HUES64 (cell line): Measurements from ENCODE around the gene PLEK.
"Not testable (repeated sequence)": the region's sequence is repeated elsewhere in the genome, so short reads cannot be mapped to it uniquely, and the experiment has no call there.

Experiments used
- H3K27ac ChIP-seq: 2 replicates; pipeline ENCODE4 v1.7.0; 2013; ENCODE audit warnings: low read depth, low read length, inconsistent platforms
- H3K27me3 ChIP-seq: 2 replicates; pipeline ENCODE4 v1.6.1; 2013; ENCODE audit warnings: mild to moderate bottlenecking, low read length; ENCODE audit not compliant: insufficient read depth
- H3K36me3 ChIP-seq: 2 replicates; pipeline ENCODE4 v1.6.1; 2013; ENCODE audit warnings: mild to moderate bottlenecking, low read length; ENCODE audit not compliant: insufficient read depth
- H3K4me1 ChIP-seq: 2 replicates; pipeline ENCODE4 v1.6.1; 2013; ENCODE audit warnings: mild to moderate bottlenecking, low read length, moderate library complexity; ENCODE audit not compliant: insufficient read depth
- H3K4me3 ChIP-seq: 2 replicates; pipeline ENCODE4 v1.5.1; 2013; ENCODE audit warnings: mild to moderate bottlenecking, low read length, moderate library complexity
- H3K9ac ChIP-seq: 2 replicates; pipeline ENCODE4 v1.6.1; 2013; ENCODE audit warnings: mild to moderate bottlenecking, low read depth, low read length
- H3K9me3 ChIP-seq: 2 replicates; pipeline ENCODE4 v1.6.1; 2013; ENCODE audit warnings: low read depth, low read length; ENCODE audit not compliant: insufficient read depth
- WGBS: fragments of 150-250, 120-280 bp; methylation state at CpG from one replicate; pipeline ENCODE4 v1.1.7; 2013; ENCODE audit warnings: missing lambda C conversion rate; 5-methylcytosine and 5-hydroxymethylcytosine counted together

Gene PLEK

DNA sequence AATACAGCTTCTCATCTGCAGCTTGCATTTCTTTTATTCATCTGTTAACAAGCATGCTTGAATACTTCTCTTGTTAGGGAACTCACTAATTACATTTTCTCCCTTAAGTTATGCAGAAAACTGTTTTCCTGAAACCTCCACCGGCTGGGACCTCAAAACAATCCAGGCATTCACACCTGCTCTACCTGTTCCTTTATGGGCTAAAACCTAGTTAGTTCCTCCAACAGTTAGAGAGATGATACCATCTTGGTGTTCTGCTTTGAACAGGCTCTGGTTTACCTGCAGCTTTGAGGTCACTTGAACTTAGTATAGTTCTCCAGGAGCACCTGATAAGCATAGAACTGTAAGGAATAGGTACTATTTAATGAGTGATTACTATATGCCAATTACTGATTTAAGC lies 6.1 kb downstream of the PLEK start:
- Histone ChIP-seq H3K4me1 (no peaks in the 10 kb centered on the region), H3K36me3 (no peaks in the 10 kb centered on the region), H3K9ac (no peak overlapping the region), H3K4me3 (no peak overlapping the region), H3K27me3 (no peaks in the 10 kb centered on the region), H3K9me3 (no peaks in the 10 kb centered on the region), H3K27ac (no peak overlapping the region)
- WGBS: 57% methylated on average over 1 of the region's 1 CpG

GRCh38 chr2:68371581-68371980 lies 6.5 kb downstream of the PLEK start:
- whole genome bisulfite sequencing: 92% methylated on average over 3 of the region's 3 CpGs
- Histone ChIP-seq H3K27me3 (no peaks in the 10 kb centered on the region), H3K36me3 (no peaks in the 10 kb centered on the region), H3K4me1 (no peaks in the 10 kb centered on the region), H3K27ac (no peak overlapping the region), H3K9ac (no peak overlapping the region; the same call in 1 of the 2 replicates), H3K9me3 (no peaks in the 10 kb centered on the region), H3K4me3 (no peak overlapping the region)

GRCh38 chr2:68372485-68372884 lies 7.4 kb downstream of the PLEK start:
- H3K4me3 ChIP-seq: no peak overlapping the region
- H3K9ac ChIP-seq: no peak overlapping the region
- H3K27me3 ChIP-seq: no peaks in the 10 kb centered on the region
- no peak overlapping the region for H3K27ac ChIP-seq
- H3K9me3 ChIP-seq: no peaks in the 10 kb centered on the region
- no peaks in the 10 kb centered on the region for H3K36me3 ChIP-seq
- 94% methylated on average over 2 of the region's 2 CpGs for WGBS
- H3K4me1 ChIP-seq: no peaks in the 10 kb centered on the region

DNA sequence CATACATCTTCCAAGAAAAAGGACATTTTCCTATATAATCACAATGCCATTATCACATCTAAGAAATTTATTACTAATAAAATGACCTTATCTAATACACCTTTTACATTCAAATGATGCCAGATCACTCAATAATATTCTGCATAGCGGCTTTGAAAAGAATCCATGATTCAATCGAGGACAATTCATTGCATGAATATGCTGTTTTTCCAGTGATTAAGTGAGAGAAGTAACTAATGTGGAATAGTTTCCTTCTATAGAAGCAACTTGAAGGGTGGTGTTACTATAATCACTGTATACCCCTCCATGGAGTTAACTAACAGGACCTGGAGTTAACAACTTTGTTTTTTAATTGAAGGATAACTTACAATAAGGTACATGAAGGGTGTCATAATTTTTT lies 9.1 kb downstream of the PLEK start:
- Histone ChIP-seq H3K36me3 (no peaks in the 10 kb centered on the region), H3K4me1 (no peaks in the 10 kb centered on the region), H3K27me3 (no peaks in the 10 kb centered on the region), H3K9ac (no peak overlapping the region), H3K27ac (no peak overlapping the region), H3K4me3 (no peak overlapping the region), H3K9me3 (no peaks in the 10 kb centered on the region)
- 95% methylated on average over 2 of the region's 2 CpGs for WGBS

DNA sequence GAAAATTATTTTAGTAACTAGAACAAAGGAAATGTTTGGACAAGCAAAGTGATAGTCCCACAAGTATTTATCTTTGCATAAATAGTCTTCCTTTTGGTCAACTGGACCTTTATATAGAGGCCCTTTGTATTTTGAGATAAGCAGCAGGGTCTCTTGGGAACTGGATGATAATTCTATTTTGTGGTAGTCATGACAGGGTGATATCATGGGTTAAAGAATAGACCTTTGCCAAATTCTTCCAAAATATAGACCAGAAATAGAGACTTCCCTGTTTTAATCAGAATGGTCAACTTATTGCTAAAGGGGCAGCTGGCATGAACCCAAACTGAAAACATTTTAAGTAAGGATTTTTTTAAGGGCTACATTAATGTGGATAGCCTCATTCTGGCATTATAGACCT lies 10.5 kb downstream of the PLEK start:
- Histone ChIP-seq H3K27ac (no peak overlapping the region), H3K9me3 (no peaks in the 10 kb centered on the region), H3K9ac (no peak overlapping the region), H3K4me3 (no peak overlapping the region), H3K36me3 (no peaks in the 10 kb centered on the region), H3K27me3 (no peaks in the 10 kb centered on the region), H3K4me1 (no peaks in the 10 kb centered on the region)

DNA sequence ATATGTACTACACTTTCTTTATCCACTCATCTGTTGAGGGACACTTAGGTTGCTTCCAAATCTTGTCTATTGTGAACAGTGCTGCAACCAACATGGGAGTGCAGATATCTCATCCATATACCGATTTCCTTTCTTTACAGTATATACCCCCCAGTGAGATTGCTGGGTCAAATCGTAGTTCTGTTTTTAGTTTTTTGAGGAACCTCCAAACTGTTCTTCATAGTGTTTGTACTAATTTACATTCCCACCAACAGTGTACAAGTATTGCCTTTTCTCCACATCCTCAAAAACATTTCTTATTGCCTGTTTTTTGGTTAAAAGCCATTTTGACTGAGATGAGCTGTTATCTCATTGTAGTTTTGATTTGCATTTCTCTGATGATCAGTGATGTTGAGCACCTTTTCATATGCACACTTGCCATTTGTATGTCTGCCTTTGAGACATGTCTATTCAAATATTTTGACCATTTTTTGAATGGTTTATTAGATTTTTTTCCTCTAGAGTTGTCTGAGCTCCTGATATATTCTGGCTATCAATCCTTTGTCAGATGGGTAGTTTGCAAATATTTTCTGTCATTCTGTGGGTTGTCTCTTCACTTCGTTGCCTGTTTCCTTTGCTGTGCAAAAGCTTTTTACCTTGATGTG lies 12.2 kb downstream of the PLEK start:
- Histone ChIP-seq H3K9ac (no peak overlapping the region), H3K27me3 (no peaks in the 10 kb centered on the region), H3K27ac (no peak overlapping the region), H3K36me3 (no peaks in the 10 kb centered on the region), H3K4me3 (no peak overlapping the region), H3K9me3 (no peaks in the 10 kb centered on the region), H3K4me1 (no peaks in the 10 kb centered on the region)
- 93% methylated on average over 3 of the region's 3 CpGs for WGBS

GRCh38 chr2:68378779-68379178 lies 13.7 kb downstream of the PLEK start:
- H3K27me3 ChIP-seq, H3K9ac ChIP-seq, H3K27ac ChIP-seq, H3K36me3 ChIP-seq, H3K4me3 ChIP-seq, H3K4me1 ChIP-seq, H3K9me3 ChIP-seq: not testable (repeated sequence)
- 89% methylated on average over 6 of the region's 6 CpGs for WGBS

DNA sequence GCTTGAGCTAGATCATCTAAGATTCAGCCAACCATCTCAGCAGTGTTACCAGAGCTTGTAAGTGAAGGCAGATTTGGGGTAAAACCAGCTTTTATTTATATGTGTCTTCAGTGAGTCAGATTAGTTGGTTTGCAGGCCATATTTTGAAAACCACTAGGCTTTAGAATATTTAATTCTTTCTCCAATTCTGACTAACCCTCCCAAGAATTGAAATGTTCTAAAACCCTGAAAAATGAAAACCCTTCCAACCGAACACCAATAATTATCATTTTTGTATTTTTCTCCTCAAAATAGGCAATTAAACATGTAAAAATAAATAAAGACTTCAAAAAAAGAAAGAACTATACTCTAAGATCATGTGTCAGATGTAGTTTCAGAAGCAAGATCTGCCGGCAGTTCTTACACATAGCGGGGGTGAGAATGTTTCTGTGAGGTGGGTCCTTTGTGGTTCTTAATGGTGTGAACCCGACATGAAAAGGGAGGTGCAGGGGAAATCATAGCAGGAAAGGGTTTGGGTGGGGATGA lies 14.2 kb downstream of the PLEK start:
- H3K36me3 ChIP-seq: no peaks in the 10 kb centered on the region
- no peak overlapping the region for H3K4me3 ChIP-seq
- no peak overlapping the region for H3K9ac ChIP-seq
- WGBS: 89% methylated on average over 4 of the region's 4 CpGs
- H3K27ac ChIP-seq: no peak overlapping the region
- no peaks in the 10 kb centered on the region for H3K4me1 ChIP-seq
- H3K9me3 ChIP-seq: no peaks in the 10 kb centered on the region
- H3K27me3 ChIP-seq: no peaks in the 10 kb centered on the region

- Histone ChIP-seq H3K9me3 (no peaks in the 10 kb centered on the region), H3K9ac (no peak overlapping the region), H3K27ac (no peak overlapping the region), H3K27me3 (no peaks in the 10 kb centered on the region), H3K4me1 (no peaks in the 10 kb centered on the region), H3K36me3 (no peaks in the 10 kb centered on the region), H3K4me3 (no peak overlapping the region)
- WGBS: 92% methylated on average over 3 of the region's 3 CpGs
Measured at GRCh38 chr2:68383778-68384177, 18.7 kb downstream of the PLEK start.

- no peaks in the 10 kb centered on the region for H3K36me3 ChIP-seq
- H3K27ac ChIP-seq: no peak overlapping the region
Measured at GRCh38 chr2:68384485-68385107, 19.5 kb downstream of the PLEK start.

GRCh38 chr2:68385220-68385906 lies 20.3 kb downstream of the PLEK start:
- no peaks in the 10 kb centered on the region for H3K27me3 ChIP-seq
- no peaks in the 10 kb centered on the region for H3K36me3 ChIP-seq
- no peak overlapping the region for H3K9ac ChIP-seq
- no peak overlapping the region for H3K27ac ChIP-seq
- 79% methylated on average over 2 of the region's 2 CpGs for WGBS
- no peaks in the 10 kb centered on the region for H3K4me1 ChIP-seq
- no peaks in the 10 kb centered on the region for H3K9me3 ChIP-seq
- H3K4me3 ChIP-seq: no peak overlapping the region

More at GRCh38 chr2:68384485-68385107, 19.5 kb downstream of the PLEK start:
- Histone ChIP-seq H3K9ac (no peak overlapping the region), H3K4me1 (no peaks in the 10 kb centered on the region), H3K4me3 (no peak overlapping the region), H3K27me3 (no peaks in the 10 kb centered on the region), H3K9me3 (no peaks in the 10 kb centered on the region)
- 73% methylated on average over 5 of the region's 5 CpGs for whole genome bisulfite sequencing
